SHP77 treated with DMSO at 0.1 percent for 48 hours (cell line): ENCODE measurements around the gene PPCS.
"Not testable (repeated sequence)": the region's sequence is repeated elsewhere in the genome, so short reads cannot be mapped to it uniquely, and the experiment has no call there.

Source experiments
- DNase-seq: peaks from one replicate; lab custom pipeline; 2025; lab: John Stamatoyannopoulos, UW

The PPCS gene

DNA sequence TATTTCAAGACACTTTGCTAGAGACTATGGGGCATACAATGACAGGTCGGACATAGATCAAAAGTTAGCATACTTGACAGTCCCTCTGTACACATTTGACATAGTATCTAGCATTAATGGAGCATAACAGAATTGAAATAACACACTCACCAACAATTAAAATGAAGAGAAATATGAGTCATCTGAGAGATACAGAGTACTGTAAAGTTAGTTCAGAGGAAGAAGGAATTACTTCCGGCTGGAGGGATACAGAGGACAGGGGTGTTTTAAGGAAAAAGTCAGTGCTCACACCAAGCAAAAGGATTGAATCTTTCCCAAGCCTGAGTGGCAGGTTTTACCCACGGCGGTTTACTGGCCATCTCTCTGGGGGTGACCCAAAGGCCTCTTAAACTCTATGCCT lies 3.0 kb upstream of the PPCS start:
- no peak for DNase-seq

DNA sequence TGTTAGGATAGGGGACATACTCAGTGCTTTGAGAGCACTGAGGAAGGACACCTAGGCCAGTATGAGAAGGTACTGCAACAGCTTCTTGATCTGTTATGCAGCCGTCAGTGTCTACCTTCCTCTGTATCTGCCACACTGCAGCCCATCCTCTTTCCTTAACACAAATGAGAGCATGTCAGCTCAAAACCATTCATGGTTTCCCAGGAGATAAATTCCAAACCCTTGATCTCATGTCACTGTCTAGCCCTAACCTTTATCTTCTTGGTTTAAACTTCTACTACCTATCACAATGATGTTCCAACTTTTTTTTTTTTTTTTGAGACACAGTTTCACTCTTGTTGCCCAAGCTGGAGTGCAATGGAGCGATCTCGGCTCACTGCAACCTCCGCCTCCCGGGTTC lies 1.9 kb upstream of the PPCS start:
- DNase-seq = no peak

DNA sequence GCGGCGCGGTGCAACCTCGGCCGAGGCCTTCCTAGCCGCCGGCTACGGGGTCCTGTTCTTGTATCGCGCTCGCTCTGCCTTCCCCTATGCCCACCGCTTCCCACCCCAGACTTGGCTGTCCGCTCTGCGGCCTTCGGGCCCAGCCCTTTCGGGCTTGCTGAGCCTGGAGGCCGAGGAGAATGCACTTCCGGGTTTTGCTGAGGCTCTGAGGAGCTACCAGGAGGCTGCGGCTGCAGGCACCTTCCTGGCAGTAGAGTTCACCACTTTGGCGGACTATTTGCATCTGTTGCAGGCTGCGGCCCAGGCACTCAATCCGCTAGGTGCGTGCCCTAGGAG lies 379 bp downstream of the PPCS start:
- DNase-seq = no peak

DNA sequence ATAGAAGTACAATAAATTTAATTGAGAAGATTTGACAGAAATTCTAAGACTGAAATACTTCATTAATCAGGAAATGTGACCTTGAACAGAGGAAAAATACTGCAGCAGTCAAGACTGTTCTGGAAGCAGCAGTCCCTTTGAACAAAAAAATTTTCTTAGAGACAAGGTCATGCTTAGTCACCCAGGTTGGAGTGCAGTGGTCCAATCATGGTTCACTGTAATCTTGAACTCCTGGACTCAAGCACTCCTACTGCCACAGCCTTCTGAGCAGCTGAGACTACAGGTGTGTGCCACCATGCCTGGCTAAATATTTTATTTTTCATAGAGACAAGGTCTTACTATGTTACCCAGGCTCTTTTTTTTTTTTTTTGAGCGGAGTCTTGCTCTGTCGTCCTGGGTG lies 4.9 kb downstream of the PPCS start:
- DNase-seq = no peak

DNA sequence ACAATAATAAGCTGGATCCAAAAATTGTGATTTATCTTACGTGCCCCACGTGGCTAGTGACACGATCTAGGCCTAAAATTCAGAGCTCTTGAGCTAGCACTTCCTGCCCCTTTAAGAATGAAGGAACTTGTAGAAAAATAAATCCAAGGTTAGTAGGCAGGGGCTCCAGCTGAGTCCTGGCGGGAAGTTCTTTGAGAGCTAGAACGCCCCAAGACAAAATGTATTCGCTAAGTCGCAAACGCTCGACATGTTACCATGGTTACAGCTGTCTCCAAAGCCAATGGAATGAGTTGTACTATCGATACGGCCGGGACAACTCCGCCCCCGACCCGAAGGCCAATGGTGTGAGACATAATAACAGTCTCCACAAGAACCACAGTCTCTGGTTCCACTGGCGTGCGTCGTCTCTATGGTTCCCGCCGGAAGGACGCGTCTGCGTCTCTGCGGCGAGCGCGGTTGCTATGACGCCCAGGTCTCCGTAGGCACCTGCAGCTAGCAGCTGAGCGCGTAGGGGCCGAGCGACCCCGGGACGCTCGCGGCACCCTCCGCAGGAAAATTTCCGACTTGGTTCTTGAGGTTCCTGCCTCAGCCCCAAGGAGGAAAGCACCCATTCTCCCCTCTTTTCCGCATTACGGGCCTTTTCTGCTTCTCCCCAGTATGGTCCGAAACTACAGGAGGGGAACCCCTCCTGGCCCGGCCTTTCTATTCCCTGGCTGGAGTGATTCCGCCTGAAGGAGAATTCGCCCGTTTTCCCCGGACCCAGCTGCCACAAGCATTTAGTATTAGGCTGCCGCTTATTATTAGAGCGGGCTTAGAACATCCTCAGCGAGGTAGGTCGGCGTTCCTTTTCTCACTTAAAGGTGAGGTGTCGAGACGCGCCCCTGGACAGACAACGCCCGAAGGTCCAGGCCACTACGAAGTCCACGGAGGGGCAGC lies 6.8 kb downstream of the PPCS start, which contains the start of gene CCDC30:
TSS of gene CCDC30 (plus strand) at position 459 of the 936 bp plus-strand sequence. CDS start 17,266 bp downstream, outside the sequence.
- DNase-seq = peak; percentile 97

DNA sequence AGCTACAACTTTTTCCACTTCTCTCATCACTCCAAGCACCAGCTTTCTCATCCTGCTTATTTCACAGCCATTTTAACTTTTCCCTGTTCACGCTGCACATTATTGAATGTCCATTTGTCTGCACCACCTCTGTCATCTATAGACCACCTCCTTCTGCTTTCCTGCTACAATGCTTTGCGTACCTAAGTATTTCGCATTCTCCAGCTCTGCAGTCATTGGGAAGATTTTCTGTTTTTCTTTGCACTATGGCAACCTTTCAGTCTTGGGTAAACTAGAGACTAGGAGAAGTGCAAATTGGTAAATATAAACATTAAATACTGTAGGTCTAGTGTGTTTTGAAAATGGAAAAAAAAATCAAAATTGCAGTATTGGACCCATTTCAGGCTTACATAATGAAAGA lies 7.6 kb downstream of the PPCS start:
- DNase-seq = no peak

DNA sequence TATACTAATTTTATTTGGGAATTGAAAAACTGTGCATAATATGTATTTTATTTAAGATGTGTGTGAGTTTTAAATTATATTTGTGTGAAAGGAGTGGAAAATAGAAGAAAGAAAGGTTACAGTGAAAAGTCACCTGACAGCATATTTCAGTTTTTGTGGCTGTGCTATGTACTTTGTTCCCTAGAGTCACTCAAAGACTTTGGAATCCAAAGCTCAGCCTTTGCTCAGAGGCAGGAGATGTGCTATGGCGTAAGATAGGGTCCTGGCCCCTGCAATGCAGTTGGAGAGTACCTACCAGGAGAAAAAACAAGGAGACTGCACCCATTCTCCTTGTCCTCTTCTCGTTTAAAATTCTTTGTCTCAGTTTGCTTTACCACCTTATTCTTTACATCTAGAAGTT lies 9.7 kb downstream of the PPCS start:
- DNase-seq = no peak

DNA sequence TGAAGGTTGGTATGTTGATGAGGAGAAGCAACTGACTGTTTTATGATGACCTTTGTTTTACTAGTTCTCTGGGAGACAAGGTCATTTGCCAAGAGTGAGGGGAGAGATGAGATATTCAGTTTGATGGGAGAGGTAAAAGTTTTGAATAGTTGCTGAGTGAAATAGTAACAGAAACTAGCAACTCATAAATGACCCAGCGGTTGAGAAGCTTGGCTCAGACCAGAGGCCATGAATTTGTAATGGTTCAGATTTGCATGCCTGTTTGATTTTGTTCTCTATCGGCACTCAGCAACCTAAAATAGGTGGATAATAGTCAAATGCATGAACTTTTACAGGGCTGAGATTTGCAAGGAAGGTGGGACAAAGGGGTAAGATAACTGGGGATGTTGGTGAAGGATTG lies 13.4 kb downstream of the PPCS start:
- no peak for DNase-seq

DNA sequence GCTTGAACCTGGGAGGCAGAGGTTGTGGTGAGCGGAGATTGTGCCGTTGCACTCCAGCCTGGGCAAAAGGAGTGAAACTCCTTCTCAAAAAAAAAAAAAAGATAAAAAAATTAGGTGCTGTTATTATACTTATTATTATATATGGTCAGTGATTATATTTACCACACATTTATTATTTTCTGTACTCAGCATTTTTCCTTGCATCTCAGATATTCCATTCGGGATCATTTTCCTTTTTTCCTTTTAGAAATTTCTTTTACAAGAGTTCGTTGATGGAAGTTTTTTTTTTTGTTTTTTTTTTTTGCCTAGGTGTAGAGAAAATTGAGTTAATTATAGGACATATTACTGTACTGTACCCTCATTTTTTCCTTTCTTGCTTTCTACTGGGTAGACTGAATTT lies 20.3 kb downstream of the PPCS start:
- no peak for DNase-seq

DNA sequence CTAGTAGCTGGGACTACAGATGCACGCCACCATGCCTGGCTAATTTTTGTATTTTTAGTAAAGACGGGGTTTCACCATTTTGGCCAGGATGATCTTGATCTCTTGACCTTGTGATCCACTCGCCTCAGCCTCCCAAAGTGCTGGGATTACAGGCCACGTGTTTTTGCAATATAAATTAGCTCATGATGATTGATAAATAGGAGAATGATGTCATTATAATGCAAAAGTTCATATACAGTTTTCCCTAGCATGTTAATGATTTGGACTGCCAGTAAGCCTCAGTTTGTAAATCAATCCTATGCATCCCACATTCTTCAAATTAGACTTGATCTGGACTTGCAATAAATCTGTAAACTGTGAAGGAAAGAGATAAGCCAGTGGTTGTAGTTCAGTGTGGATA lies 21.0 kb downstream of the PPCS start:
- not testable (repeated sequence) for DNase-seq

DNA sequence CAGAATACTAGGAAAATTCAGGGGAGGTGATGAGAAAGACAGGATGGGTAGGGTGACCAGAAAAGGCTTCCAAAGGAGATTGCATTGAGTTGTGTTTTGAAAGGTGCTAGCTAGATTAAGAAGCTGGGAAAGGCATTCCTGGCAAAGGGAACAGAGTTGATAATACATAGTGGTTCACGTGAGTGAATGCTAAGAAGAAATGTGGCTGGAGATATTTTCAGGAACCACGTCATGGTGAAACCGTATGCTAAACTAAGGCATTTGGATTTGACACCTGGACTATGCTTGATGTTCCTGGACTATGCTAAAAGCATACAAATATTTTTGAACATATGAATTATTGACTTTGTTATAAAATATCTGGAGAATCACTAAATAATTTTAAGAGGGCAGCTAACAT lies 21.4 kb downstream of the PPCS start:
- DNase-seq = no peak

DNA sequence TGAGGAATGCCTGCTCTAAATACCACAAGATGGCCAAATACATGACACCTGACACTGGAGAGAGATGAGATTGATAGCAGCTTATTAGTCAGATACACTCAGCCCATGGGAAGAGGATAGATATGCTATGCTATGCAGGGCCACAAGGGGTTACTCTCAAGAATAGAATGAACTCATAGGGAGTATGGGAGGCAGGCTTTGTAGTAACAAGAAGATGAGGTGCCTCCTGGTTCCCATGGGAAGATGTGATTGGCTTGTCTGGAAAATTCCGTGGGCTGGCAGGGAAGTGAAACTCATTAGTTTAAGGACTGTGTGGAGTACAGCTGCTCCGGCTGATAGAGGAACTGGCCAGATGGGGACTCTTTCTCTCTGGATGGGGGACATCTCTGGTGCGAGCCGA lies 23.3 kb downstream of the PPCS start:
- DNase-seq = no peak

DNA sequence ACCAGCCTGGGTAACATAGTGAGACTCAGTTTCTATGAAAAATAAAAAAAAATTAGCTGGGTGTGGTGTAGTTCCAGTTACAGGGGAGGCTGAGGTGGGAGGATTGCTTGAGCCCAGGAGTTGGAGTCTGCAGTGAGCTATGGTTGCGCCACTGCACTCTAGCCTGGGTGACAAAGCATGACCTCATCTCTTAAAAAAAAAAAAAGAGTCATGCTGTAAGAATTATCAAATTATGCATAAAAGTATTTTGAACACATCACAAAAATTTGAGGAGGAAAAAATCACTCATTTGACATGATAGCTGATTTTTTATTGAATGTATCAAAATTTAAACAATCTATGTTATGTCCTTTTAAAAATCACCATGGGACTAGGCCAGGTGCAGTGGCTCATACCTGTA lies 24.6 kb downstream of the PPCS start:
- no peak for DNase-seq

DNA sequence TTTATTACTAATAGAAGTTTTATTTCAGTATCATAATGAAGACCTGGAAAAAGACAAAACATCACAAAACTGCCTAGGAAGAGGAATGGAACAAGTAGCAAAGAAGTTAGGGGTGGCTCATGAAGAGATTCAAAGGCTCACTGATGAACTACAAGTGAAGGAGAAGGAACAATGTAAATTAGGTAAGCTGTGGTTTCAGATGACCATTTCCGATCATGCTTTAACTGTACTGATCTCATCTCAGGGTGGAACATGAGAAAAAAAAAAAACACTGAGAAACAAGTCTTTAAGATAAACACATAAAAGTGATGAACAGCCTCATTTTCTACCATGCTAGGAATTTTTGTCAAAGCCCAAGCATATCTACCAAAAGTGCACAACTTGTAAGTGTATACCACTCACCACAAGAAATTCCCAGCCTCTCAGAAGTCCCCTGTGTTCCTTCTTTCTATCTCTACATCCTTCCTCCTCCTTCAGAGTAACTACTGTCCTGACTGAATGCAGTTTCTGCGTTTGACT lies 26.4 kb downstream of the PPCS start:
- no peak for DNase-seq

DNA sequence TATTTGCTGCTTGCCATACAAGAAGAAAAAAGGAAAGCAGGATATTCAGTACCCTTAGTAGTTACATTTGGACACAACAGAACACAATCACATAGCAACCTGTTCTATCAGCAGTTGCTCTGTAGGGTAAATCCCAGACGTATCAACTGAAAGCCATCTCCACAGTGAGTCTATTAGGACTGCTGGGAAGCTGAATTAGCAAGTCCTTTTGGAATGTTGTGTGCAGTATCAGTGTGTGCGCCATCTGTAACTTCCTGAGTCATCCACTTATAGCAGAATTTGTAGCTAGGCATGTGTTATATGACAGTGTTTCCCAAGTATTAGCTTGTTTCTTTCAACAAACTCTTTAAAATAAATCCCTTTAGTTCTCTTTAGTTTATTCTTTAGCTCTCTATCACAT lies 28.0 kb downstream of the PPCS start:
- no peak for DNase-seq

DNA sequence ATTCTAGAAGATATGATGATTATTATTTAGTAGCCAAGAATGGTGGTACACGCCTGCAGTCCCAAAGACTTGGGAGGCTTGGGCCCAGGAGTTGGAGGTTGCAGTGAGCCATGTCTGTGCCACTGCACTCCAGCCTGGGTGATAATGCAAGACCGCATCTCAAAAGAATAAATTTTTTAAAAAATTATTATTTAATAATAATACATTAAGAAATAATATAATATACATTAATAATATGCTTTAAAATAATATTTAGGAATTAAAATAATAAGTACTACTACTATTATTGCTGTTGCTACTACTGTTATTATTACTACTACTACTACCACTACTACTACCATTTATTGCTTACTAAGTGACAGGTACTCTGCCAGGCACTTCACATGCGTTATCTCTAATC lies 33.9 kb downstream of the PPCS start:
- DNase-seq = no peak

DNA sequence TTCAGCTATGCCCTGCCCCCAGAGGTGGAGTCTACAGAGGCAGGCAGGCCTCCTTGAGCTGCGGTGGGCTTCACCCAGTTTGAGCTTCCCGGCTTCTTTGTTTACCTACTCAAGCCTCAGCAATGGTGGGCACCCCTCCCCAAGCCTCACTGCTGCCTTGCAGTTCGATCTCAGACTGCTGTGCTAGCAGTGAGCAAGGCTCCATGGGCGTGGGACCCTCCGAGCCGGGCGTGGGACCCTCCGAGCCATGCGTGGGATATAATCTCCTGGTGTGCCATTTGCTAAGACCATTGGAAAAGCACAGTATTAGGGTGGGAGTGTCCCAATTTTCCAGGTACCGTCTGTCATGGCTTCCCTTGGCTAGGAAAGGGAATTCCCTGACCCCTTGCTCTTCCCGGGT lies 45.7 kb downstream of the PPCS start:
- DNase-seq = not testable (repeated sequence)

DNA sequence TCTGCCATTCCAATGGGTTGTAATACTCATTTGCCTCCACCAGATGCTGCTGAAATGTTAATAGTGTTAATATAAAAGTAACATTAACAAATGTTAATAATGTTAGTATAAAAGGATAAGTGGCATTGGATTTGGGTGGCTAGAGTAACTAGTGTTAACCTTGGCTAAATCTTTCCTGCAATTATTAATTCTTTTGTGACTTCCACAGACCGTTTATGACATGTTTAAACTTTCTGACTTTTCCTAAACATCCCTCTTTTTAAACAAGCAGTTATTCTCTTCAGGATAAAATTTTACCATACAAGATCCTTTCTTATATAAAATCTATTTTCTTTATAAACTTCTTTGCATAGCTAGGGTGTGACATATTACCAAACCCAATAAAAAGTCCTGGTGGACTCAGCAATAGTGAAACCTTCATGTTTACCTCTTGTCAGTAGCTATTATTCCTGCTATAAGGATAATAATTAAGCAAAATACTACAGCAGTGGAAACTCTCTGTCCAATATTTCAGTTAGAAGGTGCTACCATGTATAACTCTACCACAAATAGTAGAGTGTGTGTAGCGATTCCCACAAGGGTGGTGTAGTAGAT lies 48.3 kb downstream of the PPCS start:
- no peak for DNase-seq

DNA sequence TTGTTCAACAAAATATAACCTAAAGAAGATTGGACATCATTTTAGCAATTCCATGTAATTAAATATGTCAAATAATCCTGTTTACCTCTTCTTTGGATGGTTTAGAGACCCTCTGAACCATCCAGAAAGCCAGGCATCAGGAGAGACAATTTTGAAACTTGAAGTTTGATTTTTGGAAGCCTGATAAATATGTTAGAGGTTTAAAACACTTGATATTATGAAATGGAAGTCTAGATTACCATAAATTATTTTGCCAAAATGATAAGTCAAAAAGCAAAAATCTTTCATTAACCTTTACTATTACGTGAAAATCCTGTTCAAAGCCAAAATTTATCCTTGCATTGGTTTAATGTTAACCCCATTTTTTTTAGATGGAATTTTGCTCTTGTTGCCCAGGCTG lies 50.2 kb downstream of the PPCS start:
- DNase-seq = no peak
